OCI-LY7 (cell line): Measurements from ENCODE around the gene ADGRD1. TPM values are rescaled to one million over a fixed set of nuclear protein-coding genes. Genes with fewer than 3 reads are reported as not detected.

Source experiments
- BruUV-seq: library from RNA; stranded (reverse); fragments of 400-500 nt; replicated peaks from 2 replicates; lab custom pipeline; 2021; lab: Mats Ljungman, UMichigan
- CTCF ChIA-PET: fragments of 300-600 bp; sonication (Branson Sonifier 250); formaldehyde crosslinking; loops from one replicate; lab custom pipeline; 2022; ENCODE audit warnings: antibody characterized with exemption; ENCODE audit not compliant: unreplicated experiment; lab: Charles Lee
- POLR2A ChIA-PET: fragments of 300-600 bp; sonication (Branson Sonifier 250); formaldehyde crosslinking; loops from one replicate; lab custom pipeline; 2022; ENCODE audit warnings: antibody characterized with exemption; lab: Charles Lee
- DNase-seq: peaks from one replicate; pipeline ENCODE4 v3.0.0-alpha.2; 2015; ENCODE audit warnings: low spot score
- H2AFZ ChIP-seq: fragments of 200-600 bp; sonication (generic), shearing (Covaris generic); 2 replicates; pipeline ENCODE4 v1.6.1; 2014; ENCODE audit warnings: mild to moderate bottlenecking, antibody characterized with exemption, low read length, moderate library complexity
- H3K27ac ChIP-seq: fragments of 200-600 bp; sonication (generic); 2 replicates; pipeline ENCODE4 v1.5.1; 2014; ENCODE audit warnings: mixed run types, low read depth, mild to moderate bottlenecking, moderate library complexity, low read length, inconsistent platforms; ENCODE audit not compliant: poor library complexity, severe bottlenecking
- H3K36me3 ChIP-seq: fragments of 200-600 bp; sonication (generic); 2 replicates; pipeline ENCODE4 v1.6.1; 2014; ENCODE audit warnings: mild to moderate bottlenecking, antibody characterized with exemption, low read length, moderate library complexity, mixed read lengths; ENCODE audit not compliant: insufficient read depth
- H3K4me1 ChIP-seq: fragments of 200-600 bp; sonication (generic); 2 replicates; pipeline ENCODE4 v1.5.1; 2014; ENCODE audit warnings: mild to moderate bottlenecking, low read length; ENCODE audit not compliant: insufficient read depth, poor library complexity, severe bottlenecking
- H3K4me2 ChIP-seq: fragments of 200-600 bp; sonication (generic); 2 replicates; pipeline ENCODE4 v1.6.1; 2014; ENCODE audit warnings: mild to moderate bottlenecking, low read length
- H3K4me3 ChIP-seq: fragments of 200-600 bp; sonication (generic); 2 replicates; pipeline ENCODE4 v1.5.1; 2014; ENCODE audit warnings: mild to moderate bottlenecking, low read depth, low read length; ENCODE audit not compliant: poor library complexity, severe bottlenecking
- H3K79me2 ChIP-seq: fragments of 200-600 bp; sonication (generic); 2 replicates; pipeline ENCODE4 v1.6.1; 2016; ENCODE audit warnings: low read depth, mild to moderate bottlenecking, low read length, moderate library complexity, mixed read lengths; ENCODE audit not compliant: insufficient read depth
- H3K9me2 ChIP-seq: fragments of 200-600 bp; sonication (generic); 2 replicates; pipeline ENCODE4 v1.6.1; 2016; ENCODE audit warnings: mild to moderate bottlenecking, low read length, mixed read lengths; ENCODE audit not compliant: insufficient read depth
- H3K9me3 ChIP-seq: fragments of 200-600 bp; sonication (generic); 2 replicates; pipeline ENCODE4 v1.6.1; 2014; ENCODE audit warnings: mild to moderate bottlenecking, mixed run types, low read length, mixed read lengths
- H4K20me1 ChIP-seq: fragments of 200-600 bp; sonication (generic); 2 replicates; pipeline ENCODE4 v1.6.1; 2014; ENCODE audit warnings: mild to moderate bottlenecking, antibody characterized with exemption, low read length, moderate library complexity, mixed read lengths; ENCODE audit not compliant: insufficient read depth
- EZH2phosphoT487 ChIP-seq: fragments of 200-600 bp; sonication (generic); IDR thresholded peaks from 2 replicates; pipeline ENCODE4 v1.6.1; 2018; ENCODE audit warnings: low read depth, borderline replicate concordance, mild to moderate bottlenecking, mixed run types, antibody characterized with exemption, low read length, moderate library complexity, mixed read lengths
- intact Hi-C: fragments of 100-400 bp; cut with micrococcal nuclease; formaldehyde crosslinking; loops from one replicate; pipeline ENCODE4 v1.10.0; 2022; ENCODE audit not compliant: unreplicated experiment
- total RNA-seq, 2 experiments: library from RNA; depleted of rRNA in 1 of 2; stranded (reverse); fragments of >200 nt in 1 of 2; shearing (Covaris generic) in 1 of 2; gene quantifications; 2 replicates each; pipeline ENCODE4 v1.2.3, GENCODE V29; 2014 to 2022
- TF ChIP-seq, protein P1 (sequence below): fragments of 200-600 bp; sonication (generic); conservative IDR thresholded peaks from 2 replicates; pipeline ENCODE4 v1.5.1; 2014; ENCODE audit warnings: mild to moderate bottlenecking, antibody characterized with exemption, low read length, moderate library complexity, mixed read lengths

The ADGRD1 gene
- total RNA-seq, 2 experiments from 2014 or later: 1.0 to 1.7 TPM

DNA sequence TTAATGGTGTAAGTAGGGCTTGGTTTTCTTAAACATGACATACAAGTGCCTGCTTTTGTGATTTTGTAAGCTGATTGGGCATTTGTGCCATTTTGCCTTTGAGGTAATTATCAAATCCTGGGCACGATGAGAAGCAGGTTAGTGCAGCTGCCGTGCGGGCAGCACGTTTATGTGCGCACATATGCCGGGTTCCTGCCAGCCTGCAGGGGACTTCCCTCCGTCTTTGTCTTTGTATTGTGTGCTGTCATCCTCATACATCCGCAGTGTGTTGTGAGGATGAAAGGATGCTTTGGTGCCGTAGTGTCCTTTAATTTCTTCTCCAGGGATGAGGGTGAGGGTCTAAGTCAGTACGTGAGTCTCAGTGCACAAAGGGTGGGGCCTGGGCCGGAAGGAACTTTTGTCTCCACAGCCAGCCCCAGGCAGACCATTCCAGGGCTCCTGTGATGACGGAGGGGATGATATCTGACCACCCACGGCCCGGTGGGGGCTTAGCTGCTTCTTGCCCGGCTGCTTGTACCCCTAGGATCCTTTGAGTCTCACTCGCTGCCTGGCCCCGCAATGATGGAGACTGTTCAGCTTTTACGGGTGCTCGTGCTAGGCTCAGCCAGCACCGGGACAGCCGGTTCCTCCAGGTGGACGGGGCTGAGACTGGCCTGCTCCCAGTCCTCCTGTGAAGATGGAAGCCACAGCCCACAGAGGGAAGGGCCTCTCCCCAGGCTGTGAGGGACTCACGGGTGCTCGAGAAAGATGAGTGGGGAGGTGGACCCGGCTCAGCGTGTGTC is 54.6 kb downstream of the ADGRD1 start:
- Histone ChIP-seq H3K4me2 (no peak overlapping the region), H2AFZ (no peak overlapping the region), H4K20me1 (no peaks in the 10 kb centered on the region), H3K4me3 (no peak overlapping the region), H3K27ac (no peak overlapping the region), H3K36me3 (no peaks in the 10 kb centered on the region), H3K9me3 (no peaks in the 10 kb centered on the region), H3K4me1 (peaks cover 12% of the 10 kb centered on the region), H3K79me2 (no peaks in the 10 kb centered on the region), H3K9me2 (no peaks in the 10 kb centered on the region)
- CTCF ChIA-PET: no interaction called here
- no TSS peak for BruUV-seq
- TF ChIP-seq, protein P1, sequence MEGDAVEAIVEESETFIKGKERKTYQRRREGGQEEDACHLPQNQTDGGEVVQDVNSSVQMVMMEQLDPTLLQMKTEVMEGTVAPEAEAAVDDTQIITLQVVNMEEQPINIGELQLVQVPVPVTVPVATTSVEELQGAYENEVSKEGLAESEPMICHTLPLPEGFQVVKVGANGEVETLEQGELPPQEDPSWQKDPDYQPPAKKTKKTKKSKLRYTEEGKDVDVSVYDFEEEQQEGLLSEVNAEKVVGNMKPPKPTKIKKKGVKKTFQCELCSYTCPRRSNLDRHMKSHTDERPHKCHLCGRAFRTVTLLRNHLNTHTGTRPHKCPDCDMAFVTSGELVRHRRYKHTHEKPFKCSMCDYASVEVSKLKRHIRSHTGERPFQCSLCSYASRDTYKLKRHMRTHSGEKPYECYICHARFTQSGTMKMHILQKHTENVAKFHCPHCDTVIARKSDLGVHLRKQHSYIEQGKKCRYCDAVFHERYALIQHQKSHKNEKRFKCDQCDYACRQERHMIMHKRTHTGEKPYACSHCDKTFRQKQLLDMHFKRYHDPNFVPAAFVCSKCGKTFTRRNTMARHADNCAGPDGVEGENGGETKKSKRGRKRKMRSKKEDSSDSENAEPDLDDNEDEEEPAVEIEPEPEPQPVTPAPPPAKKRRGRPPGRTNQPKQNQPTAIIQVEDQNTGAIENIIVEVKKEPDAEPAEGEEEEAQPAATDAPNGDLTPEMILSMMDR: no peak
- TF ChIP-seq EZH2phosphoT487: no peak
- intact Hi-C loops: no loop called here
- DNase-seq: no peak
- POLR2A ChIA-PET: no interaction called here

- DNase-seq: no peak
- no peak for TF ChIP-seq EZH2phosphoT487
- TF ChIP-seq, protein P1: no peak
- BruUV-seq: no TSS peak
- H3K36me3 ChIP-seq: no peaks in the 10 kb centered on the region
- H3K4me2 ChIP-seq: no peak overlapping the region
- no peaks in the 10 kb centered on the region for H3K9me2 ChIP-seq
- H2AFZ ChIP-seq: no peak overlapping the region
- no peak overlapping the region for H3K27ac ChIP-seq
- H3K79me2 ChIP-seq: no peaks in the 10 kb centered on the region
- intact Hi-C loops: no loop called here
- H3K9me3 ChIP-seq: no peaks in the 10 kb centered on the region
- ChIA-PET POLR2A (no interaction called here), CTCF (no interaction called here)
- H4K20me1 ChIP-seq: no peaks in the 10 kb centered on the region
- no peak overlapping the region for H3K4me3 ChIP-seq
- H3K4me1 ChIP-seq: peaks cover 7% of the 10 kb centered on the region
Observed at GRCh38 chr12:131008913-131009270, 55.2 kb downstream of the ADGRD1 start.

DNA sequence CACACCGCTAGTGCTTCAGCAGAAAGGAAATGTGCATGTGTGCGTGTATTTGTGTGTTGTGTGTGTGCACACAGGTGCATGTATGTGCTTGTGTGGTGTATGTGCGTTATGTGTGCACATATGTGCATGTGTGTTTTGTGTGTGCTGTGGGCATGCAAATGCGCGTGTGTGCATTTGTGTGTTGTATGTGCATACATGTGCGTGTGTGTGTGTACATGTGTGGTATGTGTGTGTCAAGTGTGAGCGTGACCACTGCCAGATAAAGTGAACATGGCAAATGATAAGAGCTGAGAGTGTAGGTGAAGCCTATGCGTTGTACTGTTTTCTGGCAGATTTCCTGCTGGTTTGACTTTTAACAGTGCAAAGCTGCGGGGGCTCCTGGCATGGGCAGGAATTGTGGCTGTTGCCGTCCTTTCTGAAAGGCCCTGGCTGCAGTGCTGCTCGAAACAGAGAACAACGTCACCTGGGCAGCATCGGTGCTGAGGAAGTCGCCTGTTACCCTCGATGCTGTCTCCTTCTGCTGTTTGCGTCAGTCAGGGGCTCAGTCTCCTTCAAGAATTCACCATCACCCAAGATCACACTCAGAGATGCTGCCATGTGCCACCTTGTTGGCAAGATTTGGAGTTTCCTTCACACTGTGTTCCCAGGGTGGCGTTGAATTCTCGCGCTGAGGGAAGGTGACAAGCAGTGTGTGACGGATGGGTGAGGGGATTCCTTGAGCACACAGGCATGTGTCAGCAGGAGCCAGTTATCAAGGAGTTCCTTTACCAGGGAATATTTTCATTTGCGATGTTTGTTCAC is 56.1 kb downstream of the ADGRD1 start:
- H3K36me3 ChIP-seq: no peaks in the 10 kb centered on the region
- CTCF ChIA-PET: no interaction called here
- TF ChIP-seq, protein P1: no peak
- no peak for TF ChIP-seq EZH2phosphoT487
- no peaks in the 10 kb centered on the region for H4K20me1 ChIP-seq
- no peaks in the 10 kb centered on the region for H3K4me1 ChIP-seq
- POLR2A ChIA-PET: no interaction called here
- no TSS peak for BruUV-seq
- intact Hi-C loops: no loop called here
- H3K4me3 ChIP-seq: no peak overlapping the region
- no peaks in the 10 kb centered on the region for H3K79me2 ChIP-seq
- H3K9me2 ChIP-seq: no peaks in the 10 kb centered on the region
- no peak overlapping the region for H3K27ac ChIP-seq
- H3K9me3 ChIP-seq: no peaks in the 10 kb centered on the region
- H3K4me2 ChIP-seq: no peak overlapping the region
- DNase-seq: no peak
- no peak overlapping the region for H2AFZ ChIP-seq
